ENCODE results near the gene LRRN4. TPM values are rescaled to one million over a fixed set of nuclear protein-coding genes. Genes with fewer than 3 reads are reported as not detected.

LRRN4 gene
- total and polyA plus RNA-seq, 2 of the 4 experiments (the other 2 are of a cell fraction), result under 0.01 to 0.19 TPM

DNA sequence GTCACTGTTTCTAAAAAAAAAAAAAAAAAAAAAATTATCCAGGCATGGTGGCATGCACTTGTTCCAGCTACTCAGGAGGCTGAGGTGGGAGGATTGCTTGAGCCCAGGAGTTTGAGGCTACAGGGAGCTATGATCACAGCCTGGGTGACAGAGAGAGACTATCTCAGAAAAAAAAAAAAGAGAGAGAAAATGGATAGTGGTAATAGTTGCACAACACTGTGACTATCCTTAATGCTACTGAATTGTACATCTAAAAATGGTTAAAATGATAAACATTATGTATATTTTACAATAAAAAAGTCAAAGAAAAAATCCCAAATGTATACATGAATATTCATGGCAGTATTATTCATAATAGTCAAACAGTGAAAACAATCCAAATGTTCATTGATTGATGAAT is 46.0 kb upstream of the LRRN4 start:
- no peaks in the 10 kb centered on the region for H3K4me1 ChIP-seq (ENCODE audit: control insufficient read depth, insufficient read depth, low read length)
- no peaks in the 10 kb centered on the region for H3K9me3 ChIP-seq (ENCODE audit: control insufficient read depth, insufficient read depth, low read length)
- no peaks in the 10 kb centered on the region for H3K36me3 ChIP-seq (ENCODE audit: control insufficient read depth, insufficient read depth, low read length)
- no peak overlapping the region for H2BK120ac ChIP-seq (ENCODE audit: low read depth, low read length)
- no peak overlapping the region for H2BK15ac ChIP-seq (ENCODE audit: low read depth, low read length)
- no peak overlapping the region for H2BK20ac ChIP-seq (ENCODE audit: low read depth, low read length)
- ATAC-seq (ENCODE audit: low read depth), result no peak
- H3K9me1 ChIP-seq (ENCODE audit: insufficient read depth, low read length), result no peaks in the 10 kb centered on the region
- no peaks in the 10 kb centered on the region for H3K27me3 ChIP-seq (ENCODE audit: control insufficient read depth, insufficient read depth, low read length)
- no peaks in the 10 kb centered on the region for H3K79me1 ChIP-seq (ENCODE audit: low read depth in 1 of 2, low read length in 2 of 2)
- TF ChIP-seq MAFK (IDR thresholded peaks at IDR 0.05; ENCODE audit: low read depth, low read length), result no peak
- TF ChIP-seq, protein P1, sequence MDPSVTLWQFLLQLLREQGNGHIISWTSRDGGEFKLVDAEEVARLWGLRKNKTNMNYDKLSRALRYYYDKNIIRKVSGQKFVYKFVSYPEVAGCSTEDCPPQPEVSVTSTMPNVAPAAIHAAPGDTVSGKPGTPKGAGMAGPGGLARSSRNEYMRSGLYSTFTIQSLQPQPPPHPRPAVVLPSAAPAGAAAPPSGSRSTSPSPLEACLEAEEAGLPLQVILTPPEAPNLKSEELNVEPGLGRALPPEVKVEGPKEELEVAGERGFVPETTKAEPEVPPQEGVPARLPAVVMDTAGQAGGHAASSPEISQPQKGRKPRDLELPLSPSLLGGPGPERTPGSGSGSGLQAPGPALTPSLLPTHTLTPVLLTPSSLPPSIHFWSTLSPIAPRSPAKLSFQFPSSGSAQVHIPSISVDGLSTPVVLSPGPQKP (IDR thresholded peaks at IDR 0.05; ENCODE audit: borderline replicate concordance, low read depth, low read length), result no peak
- TF ChIP-seq BHLHE40 (IDR thresholded peaks at IDR 0.05; ENCODE audit: low read depth, low read length), result no peak
- no peak for TF ChIP-seq MXI1 (IDR thresholded peaks at IDR 0.05; ENCODE audit: borderline replicate concordance, low read depth, low read length)
- TF ChIP-seq, protein P2, sequence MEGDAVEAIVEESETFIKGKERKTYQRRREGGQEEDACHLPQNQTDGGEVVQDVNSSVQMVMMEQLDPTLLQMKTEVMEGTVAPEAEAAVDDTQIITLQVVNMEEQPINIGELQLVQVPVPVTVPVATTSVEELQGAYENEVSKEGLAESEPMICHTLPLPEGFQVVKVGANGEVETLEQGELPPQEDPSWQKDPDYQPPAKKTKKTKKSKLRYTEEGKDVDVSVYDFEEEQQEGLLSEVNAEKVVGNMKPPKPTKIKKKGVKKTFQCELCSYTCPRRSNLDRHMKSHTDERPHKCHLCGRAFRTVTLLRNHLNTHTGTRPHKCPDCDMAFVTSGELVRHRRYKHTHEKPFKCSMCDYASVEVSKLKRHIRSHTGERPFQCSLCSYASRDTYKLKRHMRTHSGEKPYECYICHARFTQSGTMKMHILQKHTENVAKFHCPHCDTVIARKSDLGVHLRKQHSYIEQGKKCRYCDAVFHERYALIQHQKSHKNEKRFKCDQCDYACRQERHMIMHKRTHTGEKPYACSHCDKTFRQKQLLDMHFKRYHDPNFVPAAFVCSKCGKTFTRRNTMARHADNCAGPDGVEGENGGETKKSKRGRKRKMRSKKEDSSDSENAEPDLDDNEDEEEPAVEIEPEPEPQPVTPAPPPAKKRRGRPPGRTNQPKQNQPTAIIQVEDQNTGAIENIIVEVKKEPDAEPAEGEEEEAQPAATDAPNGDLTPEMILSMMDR (conservative IDR thresholded peaks at IDR 0.05; ENCODE audit: low read depth, low read length), result no peak
- no peak for TF ChIP-seq NFE2L2 (IDR thresholded peaks at IDR 0.05; ENCODE audit: low read depth, low read length)
- H3K18ac ChIP-seq (ENCODE audit: low read depth, low read length), result no peak overlapping the region
- BruUV-seq (replicated peaks), result no TSS peak
- H3K14ac ChIP-seq (replicated peaks; ENCODE audit: low read depth, low read length), result no peak overlapping the region
- no peak overlapping the region for H3K27ac ChIP-seq (ENCODE audit: insufficient read depth, low read length)
- H3K56ac ChIP-seq (ENCODE audit: extremely low read depth, insufficient read depth, low read length), result no peak overlapping the region
- CTCF ChIA-PET, result no interaction called here
- H4K5ac ChIP-seq (ENCODE audit: low read depth, low read length), result no peak overlapping the region
- H4K20me1 ChIP-seq (ENCODE audit: insufficient read depth, low read length), result no peaks in the 10 kb centered on the region
- no peak overlapping the region for H3K4me2 ChIP-seq (ENCODE audit: low read depth, low read length)
- no peak overlapping the region for H3K4me3 ChIP-seq (ENCODE audit: insufficient read depth, low read depth, low read length)
- no peak overlapping the region for H4K91ac ChIP-seq (ENCODE audit: insufficient read depth, low read depth, low read length)
- H3K9ac ChIP-seq (ENCODE audit: low read depth, low read length), result no peak overlapping the region
- intact Hi-C loops (cut with micrococcal nuclease) (no loop called here), in situ Hi-C loops (cut with MboI; ENCODE audit: low sequenced_read_pairs) (no loop called here), dilution Hi-C loops (cut with HindIII; ENCODE audit: low sequenced_read_pairs, unreplicated experiment) (no loop called here)
- POLR2A ChIA-PET (ENCODE audit: unreplicated experiment), result no interaction called here
- H3K23ac ChIP-seq (ENCODE audit: low read depth, low read length), result no peak overlapping the region
- H3K4ac ChIP-seq (ENCODE audit: low read depth, low read length), result no peak overlapping the region
- H2AK9ac ChIP-seq (replicated peaks; ENCODE audit: low read depth, low read length, poor library complexity), result no peak overlapping the region
- no peak overlapping the region for H4K8ac ChIP-seq (ENCODE audit: low read depth in 2 of 2, low read length in 2 of 2)
- no peak for DNase-seq
- H2AFZ ChIP-seq (replicated peaks; ENCODE audit: low read length, poor library complexity), result no peak overlapping the region
- no peak overlapping the region for H2BK5ac ChIP-seq (ENCODE audit: low read depth, low read length, poor library complexity, severe bottlenecking)
- H2AK5ac ChIP-seq (ENCODE audit: low read depth, low read length), result no peak overlapping the region

All from IMR-90 (cell line).